ENCODE results near the gene GDPD1. TPM values are rescaled to one million over a fixed set of nuclear protein-coding genes. Genes with fewer than 3 reads are reported as not detected.
"Not testable (repeated sequence)": the region's sequence is repeated elsewhere in the genome, so short reads cannot be mapped to it uniquely, and the experiment has no call there.

GDPD1 gene
- total RNA-seq, 1 experiment from 2014 or later = 6.0 TPM

GRCh38 chr17:59178266-59178985 lies 41.9 kb upstream of the GDPD1 start (continued):
- no peak for TF ChIP-seq AR (CRISPR knock-in tag; IDR thresholded peaks at IDR 0.05)

DNA sequence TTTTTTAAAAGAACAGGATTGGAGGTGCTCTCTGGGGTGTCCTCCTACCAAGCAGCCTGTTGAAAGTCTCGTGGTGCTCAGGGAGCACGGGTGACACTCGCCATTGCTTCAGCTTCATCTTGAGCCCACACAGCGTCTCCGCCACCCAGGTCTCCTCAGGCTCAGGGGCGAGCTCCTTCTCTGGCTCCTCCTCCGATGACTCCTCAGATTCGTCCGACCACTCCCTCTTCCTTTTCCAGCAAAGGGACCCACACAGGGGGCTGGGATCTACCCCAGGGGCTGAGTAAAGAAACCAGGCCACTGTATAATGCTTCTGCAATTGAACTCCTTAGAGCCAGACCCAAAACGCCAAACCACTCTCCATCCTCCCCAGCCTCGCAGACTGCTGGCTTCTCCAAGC lies 40.7 kb upstream of the GDPD1 start:
- H3K4me3 Mint-ChIP-seq; H3K4me1 Mint-ChIP-seq; H3K27me3 Mint-ChIP-seq (ENCODE audit: low read depth); H3K9me3 Mint-ChIP-seq; POLR2A ChIA-PET; DNase-seq (ENCODE audit: low spot score); CTCF ChIA-PET; ATAC-seq: not testable (repeated sequence)
- peak overlapping the region; percentile 32; the same call in 1 of the 2 replicates for H3K27ac Mint-ChIP-seq
- H3K36me3 Mint-ChIP-seq = peaks cover 16% of the 10 kb centered on the region; the same call in 1 of the 2 replicates

GRCh38 chr17:59180626-59181025 lies 39.7 kb upstream of the GDPD1 start:
- POLR2A ChIA-PET = no interaction called here
- no peaks in the 10 kb centered on the region for H3K9me3 Mint-ChIP-seq
- ATAC-seq = no peak
- H3K27me3 Mint-ChIP-seq (ENCODE audit: low read depth) = no peaks in the 10 kb centered on the region
- no peak overlapping the region for H3K27ac Mint-ChIP-seq
- TF ChIP-seq PRRX2 (CRISPR knock-in tag; IDR thresholded peaks at IDR 0.05) (no peak), ZNF138 (CRISPR knock-in tag; conservative IDR thresholded peaks at IDR 0.05) (no peak), CREM (CRISPR knock-in tag; IDR thresholded peaks at IDR 0.05) (no peak), ERG (CRISPR knock-in tag; IDR thresholded peaks at IDR 0.05) (no peak), ZNF263 (CRISPR knock-in tag; IDR thresholded peaks at IDR 0.05; ENCODE audit: low read depth) (no peak), CDX4 (CRISPR knock-in tag; IDR thresholded peaks at IDR 0.05; ENCODE audit: borderline replicate concordance) (no peak), AFF4 (CRISPR knock-in tag; IDR thresholded peaks at IDR 0.05; ENCODE audit: borderline replicate concordance) (no peak), NFYB (CRISPR knock-in tag; conservative IDR thresholded peaks at IDR 0.05; ENCODE audit: low read depth) (no peak), SMAD3 (CRISPR knock-in tag; IDR thresholded peaks at IDR 0.05; ENCODE audit: borderline replicate concordance) (no peak), ZNF425 (CRISPR knock-in tag; conservative IDR thresholded peaks at IDR 0.05) (no peak), FOXJ3 (CRISPR knock-in tag; IDR thresholded peaks at IDR 0.05; ENCODE audit: borderline replicate concordance) (no peak), ZNF232 (CRISPR knock-in tag; IDR thresholded peaks at IDR 0.05) (no peak)
- TF ChIP-seq, protein P1, sequence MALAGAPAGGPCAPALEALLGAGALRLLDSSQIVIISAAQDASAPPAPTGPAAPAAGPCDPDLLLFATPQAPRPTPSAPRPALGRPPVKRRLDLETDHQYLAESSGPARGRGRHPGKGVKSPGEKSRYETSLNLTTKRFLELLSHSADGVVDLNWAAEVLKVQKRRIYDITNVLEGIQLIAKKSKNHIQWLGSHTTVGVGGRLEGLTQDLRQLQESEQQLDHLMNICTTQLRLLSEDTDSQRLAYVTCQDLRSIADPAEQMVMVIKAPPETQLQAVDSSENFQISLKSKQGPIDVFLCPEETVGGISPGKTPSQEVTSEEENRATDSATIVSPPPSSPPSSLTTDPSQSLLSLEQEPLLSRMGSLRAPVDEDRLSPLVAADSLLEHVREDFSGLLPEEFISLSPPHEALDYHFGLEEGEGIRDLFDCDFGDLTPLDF (CRISPR knock-in tag; IDR thresholded peaks at IDR 0.05) = no peak
- TF ChIP-seq, protein P2, sequence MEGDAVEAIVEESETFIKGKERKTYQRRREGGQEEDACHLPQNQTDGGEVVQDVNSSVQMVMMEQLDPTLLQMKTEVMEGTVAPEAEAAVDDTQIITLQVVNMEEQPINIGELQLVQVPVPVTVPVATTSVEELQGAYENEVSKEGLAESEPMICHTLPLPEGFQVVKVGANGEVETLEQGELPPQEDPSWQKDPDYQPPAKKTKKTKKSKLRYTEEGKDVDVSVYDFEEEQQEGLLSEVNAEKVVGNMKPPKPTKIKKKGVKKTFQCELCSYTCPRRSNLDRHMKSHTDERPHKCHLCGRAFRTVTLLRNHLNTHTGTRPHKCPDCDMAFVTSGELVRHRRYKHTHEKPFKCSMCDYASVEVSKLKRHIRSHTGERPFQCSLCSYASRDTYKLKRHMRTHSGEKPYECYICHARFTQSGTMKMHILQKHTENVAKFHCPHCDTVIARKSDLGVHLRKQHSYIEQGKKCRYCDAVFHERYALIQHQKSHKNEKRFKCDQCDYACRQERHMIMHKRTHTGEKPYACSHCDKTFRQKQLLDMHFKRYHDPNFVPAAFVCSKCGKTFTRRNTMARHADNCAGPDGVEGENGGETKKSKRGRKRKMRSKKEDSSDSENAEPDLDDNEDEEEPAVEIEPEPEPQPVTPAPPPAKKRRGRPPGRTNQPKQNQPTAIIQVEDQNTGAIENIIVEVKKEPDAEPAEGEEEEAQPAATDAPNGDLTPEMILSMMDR (IDR thresholded peaks at IDR 0.05) = no peak
- TF ChIP-seq, protein P3, sequence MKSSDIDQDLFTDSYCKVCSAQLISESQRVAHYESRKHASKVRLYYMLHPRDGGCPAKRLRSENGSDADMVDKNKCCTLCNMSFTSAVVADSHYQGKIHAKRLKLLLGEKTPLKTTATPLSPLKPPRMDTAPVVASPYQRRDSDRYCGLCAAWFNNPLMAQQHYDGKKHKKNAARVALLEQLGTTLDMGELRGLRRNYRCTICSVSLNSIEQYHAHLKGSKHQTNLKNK (CRISPR knock-in tag; IDR thresholded peaks at IDR 0.05) = no peak
- no peak for DNase-seq (ENCODE audit: low spot score)
- peaks cover 4% of the 10 kb centered on the region for H3K4me1 Mint-ChIP-seq
- CTCF ChIA-PET = no interaction called here
- H3K4me3 Mint-ChIP-seq = no peak overlapping the region
- peaks cover 22% of the 10 kb centered on the region for H3K36me3 Mint-ChIP-seq

All from WTC11 (cell line).